HG03575 (cell line): ENCODE results near the gene JRKL.

ENCODE experiments used
- ATAC-seq: cut with Tn5 transposase; IDR thresholded peaks from one replicate; pipeline ENCODE4 v1.9.1; 2021; ENCODE audit not compliant: unreplicated experiment, insufficient number of reproducible peaks, low FRiP score; ENCODE audit errors: extremely low read depth

The JRKL gene

DNA sequence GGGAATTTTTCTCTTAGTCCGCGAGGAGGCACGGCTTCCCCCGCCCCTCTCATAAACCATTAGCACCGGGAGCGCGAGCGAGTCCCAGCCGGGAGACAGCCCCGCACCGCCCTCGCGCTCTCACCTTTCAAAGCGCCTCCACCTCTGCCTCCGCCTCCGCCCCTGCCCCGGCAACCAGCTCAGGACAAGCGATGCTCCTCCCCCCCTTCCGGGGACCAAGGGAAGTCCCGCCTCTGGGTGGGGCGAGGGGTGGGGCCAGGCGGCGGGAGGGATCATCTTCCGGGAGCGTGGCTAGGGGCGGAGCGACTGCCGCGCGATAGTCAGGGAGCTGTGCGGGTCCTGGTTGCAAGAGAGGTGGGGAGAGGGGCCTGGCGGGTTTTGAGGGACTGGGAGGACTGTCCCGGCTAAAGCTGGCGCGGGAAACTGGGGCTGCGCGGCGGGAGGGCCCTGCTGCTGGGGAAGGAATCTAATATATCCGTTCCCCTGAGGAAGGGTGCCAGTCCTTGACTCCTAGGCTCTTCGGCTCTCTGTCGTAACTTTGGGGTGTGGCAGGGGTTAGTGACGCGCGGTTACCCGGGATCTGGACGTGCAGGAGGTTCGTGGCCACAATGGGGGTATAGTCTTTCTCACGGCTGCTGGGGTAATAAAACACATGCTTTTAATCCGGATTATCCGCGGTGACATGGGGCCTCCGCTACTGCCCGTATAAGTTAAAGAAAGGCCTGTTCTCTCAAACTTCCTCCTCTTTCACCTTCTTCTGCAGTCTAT lies at the start of gene JRKL, which contains the start of gene CCDC82:
Gene JRKL, plus strand, starts transcription at position 294 of the 768 bp plus-strand sequence. CDS start 637 bp downstream, outside the sequence.
Gene CCDC82, minus strand, starts transcription at position 193 of the 768 bp plus-strand sequence. CDS start 5,165 bp downstream, outside the sequence.
- ATAC-seq: peak; percentile 65

DNA sequence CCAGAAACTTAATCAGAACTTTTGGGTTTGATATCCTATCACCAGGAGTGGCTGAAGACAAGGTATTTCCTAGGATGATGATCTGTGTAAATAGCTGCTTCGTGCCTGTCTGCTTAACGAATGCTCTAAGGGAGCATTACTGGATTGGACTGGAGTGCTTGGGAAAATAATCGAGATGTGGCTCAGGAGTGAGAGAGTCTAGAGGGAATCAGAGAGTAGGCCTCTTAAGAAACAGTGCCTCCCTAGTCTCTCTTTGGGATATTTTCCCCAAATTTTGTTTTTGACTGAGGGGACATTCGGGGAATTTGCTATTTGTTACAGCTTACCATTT lies 49.3 kb upstream of the JRKL start:
- ATAC-seq: no peak

DNA sequence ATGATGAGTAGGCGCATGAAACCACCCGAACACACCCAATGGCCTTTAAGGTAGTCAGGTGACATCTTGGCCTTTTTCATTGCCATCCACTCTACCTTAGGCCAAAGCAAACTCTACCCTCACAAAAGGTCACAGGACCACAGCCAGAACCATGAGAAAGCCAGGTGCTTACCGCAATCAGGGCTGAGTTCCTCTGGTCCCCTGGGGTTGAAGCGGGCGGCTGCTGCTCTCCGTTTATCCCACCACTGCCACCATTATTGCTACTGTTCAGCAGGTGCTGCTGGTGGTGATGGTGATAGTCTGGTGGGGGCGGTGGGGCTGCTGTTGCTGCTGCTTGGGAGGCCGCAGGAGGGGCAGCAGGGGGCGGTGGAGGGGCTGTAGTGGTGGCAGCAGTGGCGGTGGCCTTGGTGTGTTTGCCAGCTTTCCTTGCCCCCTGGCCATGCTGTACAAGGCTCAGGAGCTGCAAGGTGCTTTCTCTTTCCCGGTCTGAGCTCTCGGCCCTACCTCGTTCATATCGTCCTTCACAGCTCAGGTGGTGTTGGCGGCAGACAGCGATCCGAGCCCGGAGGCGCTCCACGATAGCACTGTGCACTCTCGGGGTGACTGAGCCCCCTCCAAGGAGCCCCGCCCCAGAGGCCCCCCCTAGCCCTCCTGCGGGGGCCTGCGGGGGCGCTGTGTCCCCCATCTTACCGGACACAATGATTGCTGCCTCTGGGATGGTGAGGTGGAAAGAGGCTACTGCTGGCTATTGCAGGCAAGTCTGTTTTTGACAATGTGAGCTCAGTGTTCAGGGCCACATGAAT lies 48.4 kb upstream of the JRKL start:
- no peak for ATAC-seq

DNA sequence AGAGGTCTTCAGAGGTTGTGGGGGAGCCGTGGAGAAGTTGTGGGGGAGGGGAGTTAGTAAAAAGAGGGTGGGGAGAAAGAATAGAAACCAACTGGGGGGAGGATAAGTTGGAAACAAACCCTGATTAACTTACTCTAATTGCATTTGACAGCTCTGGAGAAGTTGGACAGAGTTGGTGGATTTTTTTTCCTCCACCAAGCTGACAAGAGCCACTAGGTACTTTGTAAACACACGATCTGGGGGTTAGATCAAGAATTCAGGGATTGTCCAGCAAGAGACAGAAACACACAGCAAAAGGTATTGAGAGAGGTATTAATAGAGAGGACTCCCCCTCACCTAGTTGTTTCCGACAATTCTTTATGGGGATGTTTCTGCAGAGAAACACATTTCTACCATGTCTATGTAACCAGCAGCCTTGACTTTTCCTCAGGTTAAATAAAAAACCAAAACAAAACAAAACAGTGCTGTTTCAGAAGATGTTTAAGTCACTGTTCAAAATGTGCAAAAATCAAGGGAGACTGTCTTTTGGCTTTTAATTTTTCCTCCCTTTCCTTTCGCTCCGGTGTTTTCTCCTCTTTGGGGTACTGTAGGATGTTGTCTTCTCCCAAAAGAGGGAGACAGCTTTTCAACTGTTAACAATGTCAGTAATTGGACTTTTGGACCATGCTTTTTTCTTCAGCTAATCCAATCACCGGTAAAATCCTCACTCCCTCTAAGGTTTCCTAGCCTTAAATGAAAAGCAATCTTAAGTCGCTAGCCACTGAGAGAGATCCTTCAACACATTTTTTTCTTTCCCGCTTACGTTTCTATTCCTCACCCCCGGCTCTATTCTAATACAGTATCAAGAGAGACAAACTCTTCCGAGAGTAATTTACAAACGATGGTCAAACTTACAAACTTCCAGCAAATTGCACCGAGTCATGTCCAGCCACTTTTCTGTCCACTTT lies 47.5 kb upstream of the JRKL start:
- ATAC-seq: no peak

DNA sequence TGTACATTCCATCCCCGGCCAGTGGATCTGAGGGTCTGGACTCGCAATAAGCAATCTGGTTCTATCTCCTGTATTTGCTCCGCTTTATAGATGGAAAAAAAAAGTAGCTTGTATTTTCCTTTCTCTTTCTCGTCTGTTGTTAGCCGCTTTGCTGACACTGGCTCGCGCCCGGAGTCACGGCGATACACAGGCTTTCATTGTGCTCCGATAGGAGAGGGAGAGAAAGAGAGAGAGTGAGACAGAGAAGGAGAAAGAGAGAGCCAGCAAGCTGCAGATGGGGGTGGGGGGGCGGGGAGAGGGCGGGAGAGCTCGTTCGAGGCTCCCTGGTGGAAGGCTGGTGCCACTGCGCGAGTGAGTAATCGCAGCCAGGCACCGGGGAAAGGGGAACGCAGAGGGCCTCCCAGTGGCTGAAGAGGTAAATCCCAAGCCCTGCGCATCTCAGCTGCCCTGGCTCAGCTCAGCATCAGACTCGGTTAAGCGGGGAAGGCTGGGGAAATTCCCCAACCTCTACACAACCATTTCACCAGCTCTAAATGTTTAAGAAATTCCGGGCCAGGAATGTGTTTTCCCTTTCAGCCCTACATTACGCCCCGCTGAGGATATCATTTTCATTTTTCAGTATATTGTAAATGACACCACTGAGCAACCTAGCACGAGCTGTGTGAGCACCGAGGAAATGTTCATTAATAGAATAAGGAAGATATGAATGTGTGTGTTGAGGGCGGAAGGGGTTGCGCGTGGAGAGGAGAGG lies 46.7 kb upstream of the JRKL start, which contains the start of gene MAML2:
Gene MAML2, minus strand, starts transcription at position 235 of the 751 bp plus-strand sequence. CDS start 1,300 bp downstream, outside the sequence.
- peak; percentile 74 for ATAC-seq

DNA sequence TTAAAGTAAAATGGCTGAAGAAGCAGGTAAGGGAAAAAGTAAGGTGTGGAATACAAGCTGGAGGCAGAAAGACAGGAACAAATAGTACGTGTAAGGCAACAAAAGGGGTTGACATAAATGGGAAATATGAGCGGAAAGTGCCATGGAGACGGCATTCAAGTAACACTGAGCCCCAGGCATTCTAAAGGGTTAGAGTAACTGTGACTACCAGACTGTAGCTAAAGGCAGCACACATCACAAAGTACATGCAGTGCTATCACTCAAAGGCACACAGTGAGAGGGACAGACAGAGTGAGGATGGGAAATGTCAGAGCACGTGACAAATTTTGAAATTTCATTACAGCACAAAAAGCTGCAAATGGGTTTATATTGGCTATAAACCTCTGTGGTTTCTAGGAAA lies 33.0 kb upstream of the JRKL start:
- no peak for ATAC-seq

DNA sequence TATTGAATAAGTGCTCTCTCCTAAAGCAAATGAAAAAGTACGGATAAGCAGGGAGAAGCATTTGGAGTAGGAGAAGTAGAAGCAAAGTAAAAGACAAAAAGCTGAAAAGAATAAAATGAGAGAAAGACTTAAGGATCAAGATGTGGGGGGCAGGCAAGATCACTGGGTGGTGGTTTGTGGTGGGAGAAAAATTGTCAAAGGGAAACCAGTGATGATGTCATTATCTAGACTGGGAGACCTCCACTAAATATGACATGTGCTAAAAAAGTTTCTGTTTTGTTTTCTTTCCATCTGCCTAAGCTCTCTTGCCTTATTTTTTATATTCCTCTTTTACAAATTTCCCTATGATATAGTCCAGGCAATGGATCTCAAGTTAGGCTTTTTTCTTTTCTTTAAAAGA lies 32.0 kb upstream of the JRKL start:
- no peak for ATAC-seq

DNA sequence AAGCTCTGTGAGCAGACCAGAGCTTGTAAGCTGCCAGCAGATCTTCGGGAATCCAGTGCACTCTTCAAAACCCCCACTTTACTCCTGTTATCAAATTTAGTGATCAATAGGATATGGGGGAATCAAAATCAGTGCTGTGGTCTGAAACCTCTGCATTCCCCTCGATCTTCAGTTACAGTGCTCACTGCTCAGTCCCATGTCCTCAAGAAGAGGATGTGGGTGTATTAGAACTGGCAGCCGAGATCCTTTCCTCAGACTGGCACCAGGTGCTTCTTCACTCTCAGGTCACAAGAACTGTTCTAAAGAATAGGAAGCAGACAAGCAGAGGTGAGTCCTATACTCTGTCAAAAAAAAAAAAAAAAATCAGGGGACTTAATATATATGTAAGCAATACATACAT lies 31.5 kb upstream of the JRKL start:
- ATAC-seq: no peak

DNA sequence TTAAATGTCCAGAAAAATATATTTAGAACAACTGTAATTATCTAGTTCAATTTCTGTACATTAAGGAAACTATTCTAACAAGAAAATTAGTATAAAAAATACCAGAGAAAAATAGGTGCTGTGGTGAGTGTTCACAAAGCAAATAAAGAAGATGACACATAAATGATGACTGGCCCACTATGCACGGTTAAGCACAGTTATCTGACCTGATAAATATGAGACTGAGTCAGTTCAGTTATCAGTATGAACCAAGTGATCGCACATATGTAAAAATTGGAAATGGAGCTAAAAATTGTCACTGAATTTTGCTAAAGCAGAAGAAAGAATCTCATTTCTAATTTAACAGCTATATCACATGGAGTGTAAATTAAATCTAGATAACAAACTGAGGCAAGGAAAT lies 28.0 kb upstream of the JRKL start:
- no peak for ATAC-seq

DNA sequence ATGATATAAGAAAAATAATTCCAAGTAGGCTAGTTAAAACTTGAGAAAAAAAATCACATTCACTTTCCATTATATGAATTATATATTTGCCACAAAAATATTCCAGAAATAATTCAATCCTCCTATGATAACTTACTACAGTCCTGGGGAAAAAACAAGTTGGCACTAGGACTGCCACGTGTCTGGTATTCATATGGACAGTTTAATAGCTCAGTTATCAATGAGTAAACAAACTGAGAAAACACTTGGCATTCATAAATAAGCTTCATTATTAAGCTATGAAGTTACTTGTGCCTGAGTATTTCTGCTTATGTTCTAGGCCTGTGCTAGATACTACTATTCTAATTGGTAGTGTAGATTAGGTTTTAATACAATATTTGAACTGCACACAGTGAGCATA lies 24.3 kb upstream of the JRKL start:
- no peak for ATAC-seq

DNA sequence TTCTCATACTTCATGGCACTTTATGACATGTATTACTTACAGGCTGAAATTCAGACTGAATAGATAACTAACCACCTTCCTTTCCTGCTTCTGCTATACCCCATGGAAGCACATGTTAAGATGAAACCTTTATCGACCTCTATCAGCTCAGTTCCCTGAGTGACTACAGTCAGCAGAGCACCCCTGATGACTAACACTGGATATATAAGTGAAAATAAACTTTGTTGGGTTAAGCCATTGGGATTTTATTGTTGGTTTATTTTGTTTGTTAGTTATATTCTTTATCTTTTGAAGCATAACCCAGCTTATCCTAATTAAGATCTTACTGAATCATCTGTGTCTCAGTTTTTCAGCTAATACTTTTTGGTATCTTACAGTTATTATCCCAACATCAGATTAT lies 23.8 kb upstream of the JRKL start:
- no peak for ATAC-seq

DNA sequence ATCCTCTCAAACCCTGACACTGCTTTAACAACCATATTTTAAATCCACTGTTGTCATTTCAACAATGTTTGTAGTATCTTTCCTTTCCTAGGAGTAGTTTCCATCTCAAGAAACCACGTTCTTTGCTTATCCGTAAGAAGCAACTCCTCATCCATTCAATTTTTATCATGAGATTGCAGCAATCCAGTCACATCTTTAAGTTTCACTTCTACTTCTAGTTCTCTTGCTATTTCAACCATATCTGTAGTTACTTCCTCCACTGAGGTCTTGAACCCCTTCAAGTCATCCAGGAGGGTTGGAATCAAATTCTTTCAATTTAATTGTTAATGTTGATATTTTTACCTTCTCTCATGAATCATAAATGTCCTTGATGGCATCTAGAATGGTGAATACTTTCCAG lies 22.5 kb upstream of the JRKL start:
- no peak for ATAC-seq

DNA sequence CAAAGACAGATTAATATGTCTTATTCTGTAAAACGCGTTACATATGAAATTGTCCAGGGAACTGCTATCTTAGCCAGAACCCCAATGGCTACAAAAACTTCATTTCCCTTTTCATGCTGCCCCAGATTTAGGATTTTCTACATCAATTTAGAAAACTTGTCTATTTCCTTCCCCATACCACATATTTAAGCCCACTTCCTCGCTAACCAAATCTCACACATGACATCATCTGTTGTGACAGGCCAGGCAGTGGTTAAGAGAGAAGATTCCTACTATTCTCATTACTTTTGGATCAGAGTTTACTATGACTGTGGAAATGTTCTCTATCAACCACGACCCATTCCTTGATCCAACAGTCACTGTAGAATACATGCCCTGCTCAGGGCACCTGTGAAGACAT lies 16.0 kb upstream of the JRKL start:
- ATAC-seq: no peak

DNA sequence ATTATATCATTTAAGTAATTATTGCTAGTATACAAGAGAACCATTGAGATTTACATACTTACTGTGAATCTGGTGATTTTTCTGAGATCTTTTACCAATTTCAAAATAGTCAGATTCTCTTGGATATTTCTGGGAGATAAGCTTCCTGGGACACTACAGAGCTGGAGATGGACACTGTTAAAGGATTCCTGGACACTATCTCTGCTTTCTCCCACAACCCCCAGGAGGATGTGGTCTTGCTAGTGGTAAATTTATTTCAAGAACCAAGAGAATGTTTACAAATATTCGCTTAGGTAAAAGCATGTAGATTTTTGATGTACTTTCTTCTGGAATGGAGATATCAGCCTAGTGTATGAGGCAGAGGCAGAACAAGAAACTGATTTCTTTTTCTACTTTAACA lies 13.0 kb upstream of the JRKL start:
- ATAC-seq: no peak

DNA sequence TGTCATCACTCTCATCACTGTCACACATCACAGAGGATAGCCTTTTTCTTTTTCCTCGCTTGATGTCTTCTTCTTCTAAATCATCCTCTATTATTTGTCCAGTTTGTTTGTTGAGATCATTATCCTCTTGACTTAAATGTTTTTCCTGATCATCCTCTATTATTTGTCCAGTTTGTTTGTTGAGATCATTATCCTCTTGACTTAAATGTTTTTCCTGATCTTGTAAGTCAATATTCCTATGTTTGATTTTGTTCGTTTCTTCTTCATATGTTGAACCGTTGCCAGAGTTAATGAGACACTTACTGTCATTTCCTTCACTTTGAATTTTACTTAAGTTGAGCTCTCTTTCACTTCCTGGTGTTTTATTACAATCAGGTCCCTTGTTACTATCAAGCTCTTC lies 5.7 kb upstream of the JRKL start:
- no peak for ATAC-seq

DNA sequence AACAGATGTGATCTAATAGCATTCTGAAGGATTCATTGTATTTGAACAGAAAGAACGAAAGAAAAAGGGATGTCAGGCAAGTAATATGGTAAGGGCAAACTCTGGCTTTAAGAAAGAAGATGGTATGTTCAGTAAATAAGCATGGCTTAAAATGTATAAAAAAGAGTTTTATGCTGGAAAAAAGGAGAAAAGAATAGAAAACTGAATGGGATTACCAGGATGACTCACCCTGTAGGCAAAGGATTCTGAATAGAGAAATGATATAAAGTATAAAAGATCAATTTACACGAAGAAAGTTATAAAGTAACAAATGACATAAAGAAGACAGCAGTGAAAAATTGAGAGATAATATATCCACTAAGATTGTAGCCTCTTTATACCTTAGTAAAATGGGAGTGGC lies 4.6 kb upstream of the JRKL start:
- ATAC-seq: no peak

DNA sequence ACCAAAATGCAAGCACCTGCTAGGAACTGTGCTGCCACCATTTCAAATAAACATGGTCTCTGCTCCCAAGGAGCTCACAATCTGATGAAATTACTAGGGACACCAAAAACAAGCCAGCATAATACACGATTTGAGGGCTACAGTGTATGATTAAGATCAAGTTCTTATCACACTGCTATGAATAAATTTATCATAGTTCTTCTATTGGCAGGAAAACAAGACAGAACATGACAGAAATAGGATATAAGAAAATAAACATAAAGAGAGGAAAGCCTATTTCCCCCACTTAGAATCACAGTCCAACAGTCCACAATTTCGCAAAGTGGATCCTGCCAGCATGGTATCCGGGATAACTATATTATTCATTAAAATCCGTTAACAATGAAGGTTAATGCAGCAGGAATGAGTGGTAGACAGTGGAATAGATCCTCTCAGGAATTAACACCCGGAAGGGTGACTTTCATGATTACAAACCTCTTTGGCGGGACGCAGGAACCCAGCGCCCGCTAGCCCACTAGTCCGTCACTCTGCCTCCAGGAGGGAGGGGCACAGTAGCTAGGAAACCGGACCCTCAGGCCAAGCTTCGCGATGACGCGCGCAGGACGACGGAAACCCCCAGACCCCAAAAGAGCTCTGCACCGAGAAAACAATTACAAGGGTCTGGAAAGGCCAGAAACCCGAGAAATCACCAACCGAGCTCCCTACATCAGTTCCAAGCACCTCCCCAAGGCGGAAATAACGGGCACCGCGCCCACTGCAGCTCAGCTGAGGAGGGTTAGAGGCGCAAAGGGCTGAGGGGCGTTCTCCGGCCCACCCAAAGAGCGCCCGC lies 708 bp upstream of the JRKL start:
- ATAC-seq: peak; percentile 22

DNA sequence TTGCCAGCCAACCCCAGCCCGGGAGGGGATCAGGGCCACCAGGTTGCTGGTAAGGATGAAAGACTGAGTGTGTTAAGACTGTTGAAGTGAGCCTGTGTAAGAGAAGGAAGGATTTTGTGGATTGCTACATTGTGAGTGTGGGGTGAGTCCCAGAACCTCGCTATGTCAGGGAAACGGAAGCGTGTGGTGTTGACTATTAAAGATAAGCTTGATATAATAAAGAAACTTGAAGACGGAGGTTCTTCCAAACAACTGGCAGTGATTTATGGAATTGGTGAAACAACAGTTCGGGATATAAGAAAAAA lies 627 bp downstream of the JRKL start:
- peak; percentile 0 for ATAC-seq
